ENCODE data around the gene HIGD2A.

- no peak for TF ChIP-seq CTCF (IDR thresholded peaks at IDR 0.05)
- TF ChIP-seq ZFX (IDR thresholded peaks at IDR 0.05; ENCODE audit: borderline replicate concordance) = no peak
These were observed 29.7 kb downstream of the HIGD2A start for GRCh38 chr5:176418251-176418650.
